OCI-LY7 (cell line): ENCODE measurements around the gene APOBEC3H. TPM values are rescaled to one million over a fixed set of nuclear protein-coding genes. Genes with fewer than 3 reads are reported as not detected.
"Not testable (repeated sequence)": the region's sequence is repeated elsewhere in the genome, so short reads cannot be mapped to it uniquely, and the experiment has no call there.

Experiments
- Bru-seq: library from RNA; stranded (reverse); fragments of 400-500 nt; gene quantifications from one replicate; lab custom pipeline; 2021; lab: Mats Ljungman, UMichigan
- BruChase-seq, 2 experiments: library from RNA; stranded (reverse); fragments of 400-500 nt; gene quantifications; one replicate each; lab custom pipeline; 2021; lab: Mats Ljungman, UMichigan
- BruUV-seq: library from RNA; stranded (reverse); fragments of 400-500 nt; replicated peaks from 2 replicates; lab custom pipeline; 2021; lab: Mats Ljungman, UMichigan
- CTCF ChIA-PET: fragments of 300-600 bp; sonication (Branson Sonifier 250); formaldehyde crosslinking; loops from one replicate; lab custom pipeline; 2022; ENCODE audit warnings: antibody characterized with exemption; ENCODE audit not compliant: unreplicated experiment; lab: Charles Lee
- POLR2A ChIA-PET: fragments of 300-600 bp; sonication (Branson Sonifier 250); formaldehyde crosslinking; loops from one replicate; lab custom pipeline; 2022; ENCODE audit warnings: antibody characterized with exemption; lab: Charles Lee
- DNase-seq: peaks from one replicate; pipeline ENCODE4 v3.0.0-alpha.2; 2015; ENCODE audit warnings: low spot score
- H2AFZ ChIP-seq: fragments of 200-600 bp; sonication (generic), shearing (Covaris generic); 2 replicates; pipeline ENCODE4 v1.6.1; 2014; ENCODE audit warnings: mild to moderate bottlenecking, antibody characterized with exemption, low read length, moderate library complexity
- H3K27ac ChIP-seq: fragments of 200-600 bp; sonication (generic); 2 replicates; pipeline ENCODE4 v1.5.1; 2014; ENCODE audit warnings: mixed run types, low read depth, mild to moderate bottlenecking, moderate library complexity, low read length, inconsistent platforms; ENCODE audit not compliant: poor library complexity, severe bottlenecking
- H3K36me3 ChIP-seq: fragments of 200-600 bp; sonication (generic); 2 replicates; pipeline ENCODE4 v1.6.1; 2014; ENCODE audit warnings: mild to moderate bottlenecking, antibody characterized with exemption, low read length, moderate library complexity, mixed read lengths; ENCODE audit not compliant: insufficient read depth
- H3K4me1 ChIP-seq: fragments of 200-600 bp; sonication (generic); 2 replicates; pipeline ENCODE4 v1.5.1; 2014; ENCODE audit warnings: mild to moderate bottlenecking, low read length; ENCODE audit not compliant: insufficient read depth, poor library complexity, severe bottlenecking
- H3K4me2 ChIP-seq: fragments of 200-600 bp; sonication (generic); 2 replicates; pipeline ENCODE4 v1.6.1; 2014; ENCODE audit warnings: mild to moderate bottlenecking, low read length
- H3K4me3 ChIP-seq: fragments of 200-600 bp; sonication (generic); 2 replicates; pipeline ENCODE4 v1.5.1; 2014; ENCODE audit warnings: mild to moderate bottlenecking, low read depth, low read length; ENCODE audit not compliant: poor library complexity, severe bottlenecking
- H3K79me2 ChIP-seq: fragments of 200-600 bp; sonication (generic); 2 replicates; pipeline ENCODE4 v1.6.1; 2016; ENCODE audit warnings: low read depth, mild to moderate bottlenecking, low read length, moderate library complexity, mixed read lengths; ENCODE audit not compliant: insufficient read depth
- H3K9me2 ChIP-seq: fragments of 200-600 bp; sonication (generic); 2 replicates; pipeline ENCODE4 v1.6.1; 2016; ENCODE audit warnings: mild to moderate bottlenecking, low read length, mixed read lengths; ENCODE audit not compliant: insufficient read depth
- H3K9me3 ChIP-seq: fragments of 200-600 bp; sonication (generic); 2 replicates; pipeline ENCODE4 v1.6.1; 2014; ENCODE audit warnings: mild to moderate bottlenecking, mixed run types, low read length, mixed read lengths
- H4K20me1 ChIP-seq: fragments of 200-600 bp; sonication (generic); 2 replicates; pipeline ENCODE4 v1.6.1; 2014; ENCODE audit warnings: mild to moderate bottlenecking, antibody characterized with exemption, low read length, moderate library complexity, mixed read lengths; ENCODE audit not compliant: insufficient read depth
- CTCF ChIP-seq: fragments of 200-600 bp; sonication (generic); conservative IDR thresholded peaks from 2 replicates; pipeline ENCODE4 v1.5.1; 2014; ENCODE audit warnings: mild to moderate bottlenecking, antibody characterized with exemption, low read length, moderate library complexity, mixed read lengths
- EZH2phosphoT487 ChIP-seq: fragments of 200-600 bp; sonication (generic); IDR thresholded peaks from 2 replicates; pipeline ENCODE4 v1.6.1; 2018; ENCODE audit warnings: low read depth, borderline replicate concordance, mild to moderate bottlenecking, mixed run types, antibody characterized with exemption, low read length, moderate library complexity, mixed read lengths
- intact Hi-C: fragments of 100-400 bp; cut with micrococcal nuclease; formaldehyde crosslinking; loops from one replicate; pipeline ENCODE4 v1.10.0; 2022; ENCODE audit not compliant: unreplicated experiment
- long read RNA-seq: library from polyadenylated mRNA; stranded (forward); transcript quantifications from one replicate; pipeline ENCODE4 v2.0.0, GENCODE V29; 2022
- total RNA-seq, 2 experiments: library from RNA; depleted of rRNA in 1 of 2; stranded (reverse); fragments of >200 nt in 1 of 2; shearing (Covaris generic) in 1 of 2; gene quantifications; 2 replicates each; pipeline ENCODE4 v1.2.3, GENCODE V29; 2014 to 2022

Gene APOBEC3H
- total RNA-seq (2014; rRNA removed; shearing (Covaris generic)) (0.15 and 1.2 TPM in 2 replicates), total RNA-seq (2022) (0.99 and 1.5 TPM in 2 replicates), Bru-seq, nascent RNA (not detected), BruChase-seq, experiment 1, labeled RNA remaining after a 6-hour chase (percentile 15 among the genes with signal in this experiment), BruChase-seq, experiment 2, labeled RNA remaining after a 2-hour chase (not detected)
- long read RNA-seq = 0 reads

GRCh38 chr22:39097098-39098020, at the start of gene APOBEC3H:
APOBEC3H (plus strand) TSS chr22:39097244; CDS start chr22:39100279, 3,035 bp downstream.
- Histone ChIP-seq H2AFZ (peak within 1 kb of the TSS; percentile 73), H3K9me3 (no peaks in the 10 kb centered on the region), H3K4me3 (no peak within 1 kb of the TSS), H3K79me2 (no peaks in the 10 kb centered on the region), H4K20me1 (no peaks in the 10 kb centered on the region), H3K27ac (no peak within 1 kb of the TSS), H3K9me2 (no peaks in the 10 kb centered on the region), H3K36me3 (no peaks in the 10 kb centered on the region), H3K4me2 (peak within 1 kb of the TSS; percentile 21), H3K4me1 (peaks cover 46% of the 10 kb centered on the region)
- intact Hi-C loops = no loop called here
- TF ChIP-seq EZH2phosphoT487 = no peak
- no peak for TF ChIP-seq CTCF
- ChIA-PET CTCF (no interaction called here), POLR2A (interaction anchor here (0.7 kb wide), 1 partner anchor 92 kb away, joined by 3 read pairs; no protein-coding TSS in a partner anchor)
- DNase-seq = no peak
- BruUV-seq = no TSS peak

GRCh38 chr22:39049486-39049885, 47.6 kb upstream of the APOBEC3H start:
- H3K4me1 ChIP-seq = peaks cover 12% of the 10 kb centered on the region
- intact Hi-C loops, H3K9me2 ChIP-seq, H3K36me3 ChIP-seq, H2AFZ ChIP-seq, CTCF ChIA-PET, H4K20me1 ChIP-seq, H3K4me2 ChIP-seq, H3K9me3 ChIP-seq, H3K27ac ChIP-seq, H3K79me2 ChIP-seq, H3K4me3 ChIP-seq, BruUV-seq, DNase-seq: not testable (repeated sequence)
- POLR2A ChIA-PET = interaction anchor here (1.0 kb wide), 1 partner anchor 35 kb away, joined by 3 read pairs; no protein-coding TSS in a partner anchor

- DNase-seq, H3K9me3 ChIP-seq, H2AFZ ChIP-seq, H3K9me2 ChIP-seq, CTCF ChIA-PET, H3K4me2 ChIP-seq, H4K20me1 ChIP-seq, intact Hi-C loops, H3K27ac ChIP-seq, H3K36me3 ChIP-seq, POLR2A ChIA-PET, H3K4me3 ChIP-seq, H3K79me2 ChIP-seq, BruUV-seq: not testable (repeated sequence)
- H3K4me1 ChIP-seq = peaks cover 11% of the 10 kb centered on the region
Measured at GRCh38 chr22:39051844-39052495, 45.1 kb upstream of the APOBEC3H start.
